Effector memory CD4-positive, alpha-beta T cell (primary cell): ENCODE results near the gene TMEM256.
"Not testable (repeated sequence)": the region's sequence is repeated elsewhere in the genome, so short reads cannot be mapped to it uniquely, and the experiment has no call there.

ENCODE experiments used
- DNase-seq, 3 donors: peaks; one replicate each; pipeline ENCODE4 v3.0.0-alpha.2; 2020
- H3K27ac ChIP-seq: 2 replicates; pipeline ENCODE4 v1.7.0; 2013; ENCODE audit warnings: mild to moderate bottlenecking, low read length, moderate library complexity; ENCODE audit not compliant: insufficient read depth, poor library complexity, severe bottlenecking
- H3K27me3 ChIP-seq: replicated peaks from 2 replicates; pipeline ENCODE4 v1.7.0; 2013; ENCODE audit warnings: mild to moderate bottlenecking, low read length; ENCODE audit not compliant: insufficient read depth, control insufficient read depth, poor library complexity, severe bottlenecking
- H3K36me3 ChIP-seq: 2 replicates; pipeline ENCODE4 v1.7.0; 2013; ENCODE audit warnings: mild to moderate bottlenecking, low read length, moderate library complexity; ENCODE audit not compliant: control insufficient read depth, insufficient read depth
- H3K4me1 ChIP-seq: 2 replicates; pipeline ENCODE4 v1.7.0; 2013; ENCODE audit warnings: low read length, mild to moderate bottlenecking; ENCODE audit not compliant: control insufficient read depth, insufficient read depth, poor library complexity, severe bottlenecking
- H3K4me3 ChIP-seq: 2 replicates; pipeline ENCODE4 v1.7.0; 2013; ENCODE audit warnings: low read length, low read depth, mild to moderate bottlenecking; ENCODE audit not compliant: insufficient read depth, poor library complexity, severe bottlenecking
- H3K9me3 ChIP-seq: 2 replicates; pipeline ENCODE4 v1.7.0; 2013; ENCODE audit warnings: mild to moderate bottlenecking, low read length, moderate library complexity; ENCODE audit not compliant: control insufficient read depth

TMEM256 gene

GRCh38 chr17:7383742-7384488 is 20.0 kb downstream of the TMEM256 start:
- DNase-seq = peak; percentile 63 to 75 (median 72)
- peak overlapping the region; percentile 84 for H3K27ac ChIP-seq
- H3K36me3 ChIP-seq = peaks cover 13% of the 10 kb centered on the region
- H3K4me3 ChIP-seq = peak overlapping the region; percentile 64
- H3K27me3 ChIP-seq = peaks cover 10% of the 10 kb centered on the region
- H3K4me1 ChIP-seq = peaks cover 15% of the 10 kb centered on the region
- no peaks in the 10 kb centered on the region for H3K9me3 ChIP-seq

- H3K4me1 ChIP-seq = peaks cover 15% of the 10 kb centered on the region
- H3K9me3 ChIP-seq = no peaks in the 10 kb centered on the region
- H3K27ac ChIP-seq = peak overlapping the region; percentile 84
- no peak for DNase-seq
- H3K36me3 ChIP-seq = peaks cover 7% of the 10 kb centered on the region
- peaks cover 10% of the 10 kb centered on the region for H3K27me3 ChIP-seq
- H3K4me3 ChIP-seq = peak overlapping the region; percentile 64
Measured at GRCh38 chr17:7383371-7383741, 20.5 kb downstream of the TMEM256 start.

- DNase-seq = no peak
- Histone ChIP-seq H3K4me1 (peaks cover 15% of the 10 kb centered on the region), H3K36me3 (peaks cover 6% of the 10 kb centered on the region), H3K4me3 (no peak overlapping the region), H3K27ac (no peak overlapping the region), H3K9me3 (no peaks in the 10 kb centered on the region), H3K27me3 (peaks cover 10% of the 10 kb centered on the region)
Measured at GRCh38 chr17:7382901-7383300, 21.0 kb downstream of the TMEM256 start.

- no peak within 1 kb of the TSS for H3K27ac ChIP-seq
- peaks cover 15% of the 10 kb centered on the region for H3K4me1 ChIP-seq
- no peaks in the 10 kb centered on the region for H3K9me3 ChIP-seq
- H3K4me3 ChIP-seq = no peak within 1 kb of the TSS
- peaks cover 10% of the 10 kb centered on the region for H3K27me3 ChIP-seq
- DNase-seq = no peak
- H3K36me3 ChIP-seq = no peaks in the 10 kb centered on the region
Measured at GRCh38 chr17:7380855-7381683, 22.8 kb downstream of the TMEM256 start, which contains the start of gene TNK1. Gene TNK1, plus strand, starts transcription at chr17:7381089. Its CDS starts 1,838 bp downstream, at chr17:7382927.

GRCh38 chr17:7380321-7380720 is 23.6 kb downstream of the TMEM256 start:
- Histone ChIP-seq H3K27me3 (peaks cover 10% of the 10 kb centered on the region), H3K4me1 (peaks cover 15% of the 10 kb centered on the region), H3K4me3 (no peak overlapping the region), H3K9me3 (no peaks in the 10 kb centered on the region), H3K27ac (no peak overlapping the region), H3K36me3 (no peaks in the 10 kb centered on the region)
- no peak for DNase-seq

GRCh38 chr17:7379134-7379533 is 24.8 kb downstream of the TMEM256 start:
- H3K4me3 ChIP-seq = no peak overlapping the region
- no peaks in the 10 kb centered on the region for H3K9me3 ChIP-seq
- DNase-seq = no peak
- H3K4me1 ChIP-seq = peaks cover 8% of the 10 kb centered on the region
- no peaks in the 10 kb centered on the region for H3K36me3 ChIP-seq
- no peak overlapping the region for H3K27ac ChIP-seq
- H3K27me3 ChIP-seq = peaks cover 10% of the 10 kb centered on the region

GRCh38 chr17:7374353-7374752 is 29.5 kb downstream of the TMEM256 start:
- no peak overlapping the region for H3K27ac ChIP-seq
- DNase-seq = no peak
- no peaks in the 10 kb centered on the region for H3K36me3 ChIP-seq
- H3K9me3 ChIP-seq = no peaks in the 10 kb centered on the region
- no peaks in the 10 kb centered on the region for H3K4me1 ChIP-seq
- no peak overlapping the region for H3K4me3 ChIP-seq
- no peaks in the 10 kb centered on the region for H3K27me3 ChIP-seq

- no peaks in the 10 kb centered on the region for H3K9me3 ChIP-seq
- H3K27me3 ChIP-seq = no peaks in the 10 kb centered on the region
- no peak overlapping the region for H3K4me3 ChIP-seq
- no peaks in the 10 kb centered on the region for H3K36me3 ChIP-seq
- no peak overlapping the region for H3K27ac ChIP-seq
- H3K4me1 ChIP-seq = no peaks in the 10 kb centered on the region
- DNase-seq = no peak
Measured at GRCh38 chr17:7370853-7371252, 33.0 kb downstream of the TMEM256 start.

- DNase-seq = no peak
- Histone ChIP-seq H3K27ac (no peak overlapping the region), H3K9me3 (no peaks in the 10 kb centered on the region), H3K4me3 (no peak overlapping the region), H3K36me3 (no peaks in the 10 kb centered on the region), H3K4me1 (no peaks in the 10 kb centered on the region), H3K27me3 (no peaks in the 10 kb centered on the region)
Measured at GRCh38 chr17:7369825-7370224, 34.1 kb downstream of the TMEM256 start.

- not testable (repeated sequence) for H3K27me3 ChIP-seq, H3K27ac ChIP-seq, H3K36me3 ChIP-seq, H3K9me3 ChIP-seq, DNase-seq, H3K4me1 ChIP-seq, H3K4me3 ChIP-seq
Measured at GRCh38 chr17:7368599-7368994, 35.3 kb downstream of the TMEM256 start.
